Loucy (cell line): ENCODE measurements around the gene TCTN1.
A peak's percentile ranks its signal among the peaks of the same experiment; 100 is the strongest.
"Not testable (repeated sequence)": the region's sequence is repeated elsewhere in the genome, so short reads cannot be mapped to it uniquely, and the experiment has no call there.

Experiments used
- H2AFZ ChIP-seq: fragments of 200-600 bp; sonication (generic); 2 replicates; pipeline ENCODE4 v1.6.0; 2016; ENCODE audit warnings: antibody characterized with exemption, mild to moderate bottlenecking, low read length, moderate library complexity
- H3F3A ChIP-seq: fragments of 200-600 bp; 2 replicates; pipeline ENCODE4 v1.6.0; 2016; ENCODE audit warnings: antibody characterized with exemption, low read depth, mild to moderate bottlenecking
- H3K27me3 ChIP-seq: fragments of 200-600 bp; sonication (generic); 2 replicates; pipeline ENCODE4 v1.6.1; 2014; ENCODE audit warnings: low read length, mild to moderate bottlenecking; ENCODE audit not compliant: insufficient read depth, poor library complexity, severe bottlenecking
- H3K36me3 ChIP-seq: fragments of 200-600 bp; sonication (generic); 2 replicates; pipeline ENCODE4 v1.6.1; 2016; ENCODE audit warnings: low read length; ENCODE audit not compliant: insufficient read depth
- H3K4me1 ChIP-seq: fragments of 200-600 bp; sonication (generic); 2 replicates; pipeline ENCODE4 v1.5.1; 2014; ENCODE audit warnings: low read length, mild to moderate bottlenecking; ENCODE audit not compliant: insufficient read depth, poor library complexity, severe bottlenecking
- H3K4me2 ChIP-seq: fragments of 200-600 bp; sonication (generic); 2 replicates; pipeline ENCODE4 v1.6.0; 2014; ENCODE audit warnings: antibody characterized with exemption, low read length, low read depth, mild to moderate bottlenecking; ENCODE audit not compliant: poor library complexity, severe bottlenecking
- H3K4me3 ChIP-seq: fragments of 200-600 bp; sonication (generic); 2 replicates; pipeline ENCODE4 v1.5.1; 2014; ENCODE audit warnings: low read length, mild to moderate bottlenecking, mixed read lengths; ENCODE audit not compliant: poor library complexity, severe bottlenecking
- H3K79me2 ChIP-seq: fragments of 200-600 bp; sonication (generic); 2 replicates; pipeline ENCODE4 v1.6.1; 2014; ENCODE audit warnings: low read length; ENCODE audit not compliant: insufficient read depth
- H3K9ac ChIP-seq: fragments of 200-600 bp; sonication (generic); 2 replicates; pipeline ENCODE4 v1.6.0; 2014; ENCODE audit warnings: mild to moderate bottlenecking, low read depth, low read length, moderate library complexity; ENCODE audit not compliant: poor library complexity, severe bottlenecking
- H3K9me2 ChIP-seq: fragments of 200-600 bp; sonication (generic); replicated peaks from 2 replicates; pipeline ENCODE4 v1.6.1; 2016; ENCODE audit warnings: low read depth, low read length, mixed read lengths
- H3K9me3 ChIP-seq: fragments of 200-600 bp; sonication (generic); 2 replicates; pipeline ENCODE4 v1.6.1; 2014; ENCODE audit warnings: mild to moderate bottlenecking, antibody characterized with exemption, low read length, low read depth; ENCODE audit not compliant: insufficient read depth
- H4K20me1 ChIP-seq: fragments of 200-600 bp; sonication (generic); 2 replicates; pipeline ENCODE4 v1.6.0; 2014; ENCODE audit warnings: antibody characterized with exemption, low read length, mild to moderate bottlenecking; ENCODE audit not compliant: insufficient read depth, poor library complexity, severe bottlenecking
- CTCF ChIP-seq: fragments of 200-600 bp; sonication (generic); conservative IDR thresholded peaks from 2 replicates; pipeline ENCODE4 v1.5.1; 2014; ENCODE audit warnings: mild to moderate bottlenecking, antibody characterized with exemption, low read length
- EZH2phosphoT487 ChIP-seq: fragments of 200-600 bp; IDR thresholded peaks from 2 replicates; pipeline ENCODE4 v1.6.1; 2018; ENCODE audit warnings: antibody characterized with exemption, mild to moderate bottlenecking, moderate library complexity, borderline replicate concordance

The TCTN1 gene

GRCh38 chr12:110583137-110584059 lies 30.5 kb upstream of the TCTN1 start, which contains the start of gene PPTC7:
Gene PPTC7 (minus strand): TSS chr12:110583318. CDS start chr12:110583031, 287 bp downstream.
- no peaks in the 10 kb centered on the region for H3K27me3 ChIP-seq
- H3K79me2 ChIP-seq, result peaks cover 49% of the 10 kb centered on the region
- no peaks in the 10 kb centered on the region for H3K9me2 ChIP-seq
- peaks cover 42% of the 10 kb centered on the region for H4K20me1 ChIP-seq
- H3K9ac ChIP-seq, result peak within 1 kb of the TSS; percentile 83
- H2AFZ ChIP-seq, result peak within 1 kb of the TSS; percentile 94
- peaks cover 40% of the 10 kb centered on the region for H3K4me1 ChIP-seq
- H3K9me3 ChIP-seq, result no peaks in the 10 kb centered on the region
- peak within 1 kb of the TSS; percentile 89 for H3K4me2 ChIP-seq
- H3F3A ChIP-seq, result no peaks in the 10 kb centered on the region
- peak within 1 kb of the TSS; percentile 86 for H3K4me3 ChIP-seq
- no peak for TF ChIP-seq EZH2phosphoT487
- no peaks in the 10 kb centered on the region for H3K36me3 ChIP-seq

- Histone ChIP-seq H2AFZ (peak overlapping the region; percentile 81), H3K27me3 (no peaks in the 10 kb centered on the region), H3K4me1 (peaks cover 27% of the 10 kb centered on the region), H3K36me3 (no peaks in the 10 kb centered on the region), H3K9me2 (no peaks in the 10 kb centered on the region), H3K4me2 (peak overlapping the region; percentile 87), H3F3A (no peaks in the 10 kb centered on the region), H3K9me3 (no peaks in the 10 kb centered on the region), H4K20me1 (peaks cover 24% of the 10 kb centered on the region), H3K4me3 (peak overlapping the region; percentile 58), H3K79me2 (peaks cover 30% of the 10 kb centered on the region), H3K9ac (peak overlapping the region; percentile 47)
- TF ChIP-seq CTCF, result no peak
- TF ChIP-seq EZH2phosphoT487, result no peak
Measured at GRCh38 chr12:110585231-110585799, 28.6 kb upstream of the TCTN1 start.

- not testable (repeated sequence) for H3K36me3 ChIP-seq
- H3K79me2 ChIP-seq, result peaks cover 12% of the 10 kb centered on the region
Measured at GRCh38 chr12:110587102-110587501, 26.8 kb upstream of the TCTN1 start.

GRCh38 chr12:110590059-110590458 lies 23.9 kb upstream of the TCTN1 start:
- no peak overlapping the region for H3K9ac ChIP-seq
- no peaks in the 10 kb centered on the region for H3K27me3 ChIP-seq
- no peaks in the 10 kb centered on the region for H3K9me3 ChIP-seq
- peak overlapping the region; percentile 35 for H2AFZ ChIP-seq
- H3K4me1 ChIP-seq, result peaks cover 9% of the 10 kb centered on the region
- no peaks in the 10 kb centered on the region for H3K79me2 ChIP-seq
- TF ChIP-seq EZH2phosphoT487 (no peak), CTCF (no peak)
- no peaks in the 10 kb centered on the region for H4K20me1 ChIP-seq
- no peak overlapping the region for H3K4me3 ChIP-seq
- H3K9me2 ChIP-seq, result no peaks in the 10 kb centered on the region
- H3F3A ChIP-seq, result no peaks in the 10 kb centered on the region
- no peaks in the 10 kb centered on the region for H3K36me3 ChIP-seq
- no peak overlapping the region for H3K4me2 ChIP-seq

More at GRCh38 chr12:110587102-110587501, 26.8 kb upstream of the TCTN1 start:
- H2AFZ ChIP-seq, H3K4me2 ChIP-seq, H3F3A ChIP-seq, H3K27me3 ChIP-seq, H4K20me1 ChIP-seq, H3K9me2 ChIP-seq, H3K9ac ChIP-seq, H3K4me3 ChIP-seq, H3K9me3 ChIP-seq: not testable (repeated sequence)
- peaks cover 23% of the 10 kb centered on the region for H3K4me1 ChIP-seq
